Prostate gland (tissue), 2 donors: Measurements from ENCODE around the gene RNF17.

Experiments used
- POLR2A ChIP-seq: fragments of 450-650 bp; IDR thresholded peaks from one replicate; pipeline ENCODE4 v1.6.1; 2016; ENCODE audit warnings: antibody characterized with exemption, mild to moderate bottlenecking
- TF ChIP-seq, protein P1 (sequence below), 4 experiments: fragments of 200-600 bp in 2 of 4; fragments of 450-650 bp in 2 of 4; sonication (generic) in 2 of 4; IDR thresholded peaks; 1 replicate in 3 of 4; 2 replicates in 1 of 4; pipeline ENCODE4 v1.5.1; 2016 to 2019; ENCODE audit warnings: antibody characterized with exemption in 4 of 4, mild to moderate bottlenecking in 2 of 4, moderate library complexity in 2 of 4

DNA sequence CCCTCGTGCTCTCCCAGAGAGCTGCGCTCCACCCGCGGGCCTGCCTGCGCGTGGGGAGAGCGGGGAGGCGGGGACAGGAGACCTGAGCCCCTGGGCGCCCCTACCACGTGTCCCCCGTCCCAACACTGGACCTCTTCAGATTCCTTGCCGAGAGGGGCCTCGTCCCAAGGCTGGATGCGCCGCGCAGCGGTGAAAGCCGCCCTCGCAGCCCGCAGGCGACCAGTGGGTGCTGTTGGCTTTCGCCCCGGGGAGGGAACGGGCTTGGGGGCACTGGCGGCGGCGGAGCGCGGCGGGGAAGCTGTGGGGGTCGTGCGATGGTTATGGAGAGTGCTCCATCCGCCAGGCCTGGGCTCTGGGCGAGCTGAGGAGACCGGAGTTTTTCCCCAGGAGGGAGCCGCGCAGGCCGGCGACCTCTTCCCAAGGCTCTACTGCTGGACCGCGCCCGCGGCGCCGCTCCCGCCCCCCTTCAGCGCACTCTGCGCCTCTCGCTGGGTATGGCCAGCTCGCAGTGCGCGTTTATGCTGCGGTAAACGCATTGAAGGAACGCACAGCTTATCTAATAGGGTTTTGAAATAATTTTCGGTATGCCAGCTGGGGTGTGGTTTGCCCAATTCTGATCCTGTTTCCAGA, 17.2 kb upstream of the RNF17 start:
- TF ChIP-seq, protein P1, sequence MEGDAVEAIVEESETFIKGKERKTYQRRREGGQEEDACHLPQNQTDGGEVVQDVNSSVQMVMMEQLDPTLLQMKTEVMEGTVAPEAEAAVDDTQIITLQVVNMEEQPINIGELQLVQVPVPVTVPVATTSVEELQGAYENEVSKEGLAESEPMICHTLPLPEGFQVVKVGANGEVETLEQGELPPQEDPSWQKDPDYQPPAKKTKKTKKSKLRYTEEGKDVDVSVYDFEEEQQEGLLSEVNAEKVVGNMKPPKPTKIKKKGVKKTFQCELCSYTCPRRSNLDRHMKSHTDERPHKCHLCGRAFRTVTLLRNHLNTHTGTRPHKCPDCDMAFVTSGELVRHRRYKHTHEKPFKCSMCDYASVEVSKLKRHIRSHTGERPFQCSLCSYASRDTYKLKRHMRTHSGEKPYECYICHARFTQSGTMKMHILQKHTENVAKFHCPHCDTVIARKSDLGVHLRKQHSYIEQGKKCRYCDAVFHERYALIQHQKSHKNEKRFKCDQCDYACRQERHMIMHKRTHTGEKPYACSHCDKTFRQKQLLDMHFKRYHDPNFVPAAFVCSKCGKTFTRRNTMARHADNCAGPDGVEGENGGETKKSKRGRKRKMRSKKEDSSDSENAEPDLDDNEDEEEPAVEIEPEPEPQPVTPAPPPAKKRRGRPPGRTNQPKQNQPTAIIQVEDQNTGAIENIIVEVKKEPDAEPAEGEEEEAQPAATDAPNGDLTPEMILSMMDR (IDR thresholded peaks at IDR 0.05) = no peak
- no peak for TF ChIP-seq POLR2A
